AG04449 (cell line): ENCODE measurements around the gene KCNMA1.

Experiments used
- CTCF ChIA-PET: fragments of 350-600 bp; formaldehyde crosslinking; extraction: SDS; loops from one replicate; lab custom pipeline; 2021; ENCODE audit warnings: antibody characterized with exemption; lab: Yijun Ruan, JAX
- POLR2A ChIA-PET: fragments of 400-600, 350-600 bp; formaldehyde crosslinking; extraction: SDS; loops from one replicate; lab custom pipeline; 2020; ENCODE audit warnings: antibody characterized with exemption, inconsistent platforms; lab: Yijun Ruan, JAX
- DNase-seq: peaks from one replicate; pipeline ENCODE4 v3.0.0-alpha.2; 2010; ENCODE audit warnings: low read depth, low spot score
- H3K4me3 ChIP-seq: 2 replicates; pipeline ENCODE4 v1.5.1; 2011; ENCODE audit warnings: low read depth, mild to moderate bottlenecking, control low read depth, low read length
- CTCF ChIP-seq: IDR thresholded peaks from one replicate; pipeline ENCODE4 v1.5.1; 2011; ENCODE audit warnings: mild to moderate bottlenecking, moderate library complexity, low read length, control low read depth, inconsistent platforms; ENCODE audit not compliant: insufficient read depth; ENCODE audit errors: missing control alignments

KCNMA1 gene

GRCh38 chr10:77386365-77386764 lies 251.2 kb downstream of the KCNMA1 start:
- no peak overlapping the region for H3K4me3 ChIP-seq
- DNase-seq, result no peak
- ChIA-PET CTCF (interaction anchor here (0.9 to 12.8 kb wide), 8 partner anchors 8 to 328 kb away, joined by 3 to 127 read pairs (median 6); no protein-coding TSS in a partner anchor), POLR2A (interaction anchor here (1.2 to 1.8 kb wide), 2 partner anchors 35 to 145 kb away, joined by 5 read pairs; no protein-coding TSS in a partner anchor)
- no peak for TF ChIP-seq CTCF

- no peak overlapping the region for H3K4me3 ChIP-seq
- CTCF ChIA-PET, result interaction anchor here (2.1 to 12.8 kb wide), 4 partner anchors 13 to 259 kb away, joined by 6 to 127 read pairs (median 98); no protein-coding TSS in a partner anchor
- no peak for DNase-seq
- POLR2A ChIA-PET, result no interaction called here
- TF ChIP-seq CTCF, result no peak
These were observed 252.3 kb downstream of the KCNMA1 start for GRCh38 chr10:77385315-77385714.

GRCh38 chr10:77383861-77384553 lies 253.6 kb downstream of the KCNMA1 start:
- no peak for DNase-seq
- CTCF ChIA-PET, result interaction anchor here (0.7 to 2.1 kb wide), 7 partner anchors 8 to 219 kb away, joined by 3 to 6 read pairs (median 4); no protein-coding TSS in a partner anchor
- POLR2A ChIA-PET, result no interaction called here
- no peak for TF ChIP-seq CTCF
- H3K4me3 ChIP-seq, result no peak overlapping the region

- ChIA-PET POLR2A (no interaction called here), CTCF (interaction anchor here (0.7 to 3.8 kb wide), 3 partner anchors 10 to 208 kb away, joined by 3 to 25 read pairs (median 4); no protein-coding TSS in a partner anchor)
- H3K4me3 ChIP-seq, result no peak overlapping the region
- TF ChIP-seq CTCF, result no peak
- DNase-seq, result no peak
These were observed 255.9 kb downstream of the KCNMA1 start for GRCh38 chr10:77381750-77382149.

GRCh38 chr10:77380723-77381122 lies 256.9 kb downstream of the KCNMA1 start:
- H3K4me3 ChIP-seq, result no peak overlapping the region
- POLR2A ChIA-PET, result no interaction called here
- CTCF ChIA-PET, result interaction anchor here (0.9 to 3.8 kb wide), 5 partner anchors 8 to 331 kb away, joined by 3 to 25 read pairs (median 4); no protein-coding TSS in a partner anchor
- no peak for DNase-seq
- TF ChIP-seq CTCF, result no peak

- H3K4me3 ChIP-seq, result no peak overlapping the region
- DNase-seq, result no peak
- no peak for TF ChIP-seq CTCF
- ChIA-PET CTCF (interaction anchor here (0.9 to 3.8 kb wide), 5 partner anchors 9 to 331 kb away, joined by 3 to 25 read pairs (median 4); no protein-coding TSS in a partner anchor), POLR2A (no interaction called here)
These were observed 257.4 kb downstream of the KCNMA1 start for GRCh38 chr10:77380191-77380590.
